ENCODE results near the gene IL6R.
"Not testable (repeated sequence)": the region's sequence is repeated elsewhere in the genome, so short reads cannot be mapped to it uniquely, and the experiment has no call there.

IL6R gene

GRCh38 chr1:154404984-154405746 is at the start of gene IL6R:
IL6R (plus strand) TSS chr1:154405343; CDS start chr1:154405630, 287 bp downstream.
- H3K4me3 ChIP-seq (ENCODE audit: low read depth, low read length): peak within 1 kb of the TSS; percentile 51
- in situ Hi-C loops (cut with HindIII; ENCODE audit: low sequenced_read_pairs): no loop called here
- peak; percentile 73 for DNase-seq (ENCODE audit: low read depth)
- peak; percentile 58 for TF ChIP-seq CTCF (IDR thresholded peaks at IDR 0.05; ENCODE audit: low read depth, low read length, missing control alignments)

GRCh38 chr1:154358519-154358918 is 46.6 kb upstream of the IL6R start:
- no peak for DNase-seq (ENCODE audit: low read depth)
- TF ChIP-seq CTCF (IDR thresholded peaks at IDR 0.05; ENCODE audit: low read depth, low read length, missing control alignments): no peak
- in situ Hi-C loops (cut with HindIII; ENCODE audit: low sequenced_read_pairs): no loop called here
- no peak overlapping the region for H3K4me3 ChIP-seq (ENCODE audit: low read depth, low read length)

GRCh38 chr1:154360288-154360687 is 44.9 kb upstream of the IL6R start:
- no peak overlapping the region for H3K4me3 ChIP-seq (ENCODE audit: low read depth, low read length)
- no peak for TF ChIP-seq CTCF (IDR thresholded peaks at IDR 0.05; ENCODE audit: low read depth, low read length, missing control alignments)
- DNase-seq (ENCODE audit: low read depth): no peak
- in situ Hi-C loops (cut with HindIII; ENCODE audit: low sequenced_read_pairs): no loop called here

- DNase-seq (ENCODE audit: low read depth); H3K4me3 ChIP-seq (ENCODE audit: low read depth, low read length); in situ Hi-C loops (cut with HindIII; ENCODE audit: low sequenced_read_pairs): not testable (repeated sequence)
Measured at GRCh38 chr1:154360881-154361280, 44.3 kb upstream of the IL6R start.

GRCh38 chr1:154361357-154361756 is 43.8 kb upstream of the IL6R start:
- no peak for DNase-seq (ENCODE audit: low read depth)
- H3K4me3 ChIP-seq (ENCODE audit: low read depth, low read length): no peak overlapping the region
- TF ChIP-seq CTCF (IDR thresholded peaks at IDR 0.05; ENCODE audit: low read depth, low read length, missing control alignments): no peak
- in situ Hi-C loops (cut with HindIII; ENCODE audit: low sequenced_read_pairs): no loop called here

- no peak overlapping the region for H3K4me3 ChIP-seq (ENCODE audit: low read depth, low read length)
- DNase-seq (ENCODE audit: low read depth): no peak
- no peak for TF ChIP-seq CTCF (IDR thresholded peaks at IDR 0.05; ENCODE audit: low read depth, low read length, missing control alignments)
- in situ Hi-C loops (cut with HindIII; ENCODE audit: low sequenced_read_pairs): no loop called here
Measured at GRCh38 chr1:154371436-154371835, 33.7 kb upstream of the IL6R start.

- in situ Hi-C loops (cut with HindIII; ENCODE audit: low sequenced_read_pairs); DNase-seq (ENCODE audit: low read depth); H3K4me3 ChIP-seq (ENCODE audit: low read depth, low read length): not testable (repeated sequence)
Measured at GRCh38 chr1:154373777-154374357, 31.3 kb upstream of the IL6R start.

Measured in astrocyte of the cerebellum (primary cell).